GM19463 (cell line): ENCODE data around the gene WASHC2A.
"Not testable (repeated sequence)": the region's sequence is repeated elsewhere in the genome, so short reads cannot be mapped to it uniquely, and the experiment has no call there.

ENCODE experiments used
- ATAC-seq: cut with Tn5 transposase; IDR thresholded peaks from one replicate; pipeline ENCODE4 v1.9.1; 2021; ENCODE audit warnings: mild to moderate bottlenecking, moderate library complexity; ENCODE audit not compliant: unreplicated experiment

Gene WASHC2A

GRCh38 chr10:50067546-50068351 lies at the start of gene WASHC2A:
Gene WASHC2A (plus strand): TSS chr10:50067954. CDS start chr10:50068006, 52 bp downstream.
- peak; percentile 94 for ATAC-seq

GRCh38 chr10:50019279-50019678 lies 48.5 kb upstream of the WASHC2A start:
- not testable (repeated sequence) for ATAC-seq

- not testable (repeated sequence) for ATAC-seq
Measured at GRCh38 chr10:50020451-50021024, 47.2 kb upstream of the WASHC2A start.

- no peak for ATAC-seq
Measured at GRCh38 chr10:50021646-50022045, 46.1 kb upstream of the WASHC2A start.

- ATAC-seq: not testable (repeated sequence)
Measured at GRCh38 chr10:50024716-50025383, 42.9 kb upstream of the WASHC2A start.

GRCh38 chr10:50025627-50026026 lies 42.1 kb upstream of the WASHC2A start:
- ATAC-seq: no peak

- ATAC-seq: no peak
Measured at GRCh38 chr10:50027195-50027594, 40.6 kb upstream of the WASHC2A start.

GRCh38 chr10:50033481-50033880 lies 34.3 kb upstream of the WASHC2A start:
- no peak for ATAC-seq

GRCh38 chr10:50035337-50035736 lies 32.4 kb upstream of the WASHC2A start:
- ATAC-seq: not testable (repeated sequence)

- no peak for ATAC-seq
Measured at GRCh38 chr10:50044941-50045664, 22.7 kb upstream of the WASHC2A start.

GRCh38 chr10:50046457-50046856 lies 21.3 kb upstream of the WASHC2A start:
- not testable (repeated sequence) for ATAC-seq

- not testable (repeated sequence) for ATAC-seq
Measured at GRCh38 chr10:50047594-50047993, 20.2 kb upstream of the WASHC2A start.

GRCh38 chr10:50051995-50052660 lies 15.6 kb upstream of the WASHC2A start:
- peak; percentile 76 for ATAC-seq

- not testable (repeated sequence) for ATAC-seq
Measured at GRCh38 chr10:50052778-50053376, 14.9 kb upstream of the WASHC2A start.

GRCh38 chr10:50055494-50056292 lies 12.1 kb upstream of the WASHC2A start:
- ATAC-seq: not testable (repeated sequence)

- not testable (repeated sequence) for ATAC-seq
Measured at GRCh38 chr10:50056654-50057053, 11.1 kb upstream of the WASHC2A start.

GRCh38 chr10:50058727-50059126 lies 9.0 kb upstream of the WASHC2A start:
- ATAC-seq: not testable (repeated sequence)

GRCh38 chr10:50059946-50060345 lies 7.8 kb upstream of the WASHC2A start:
- not testable (repeated sequence) for ATAC-seq

GRCh38 chr10:50061548-50061947 lies 6.2 kb upstream of the WASHC2A start:
- ATAC-seq: not testable (repeated sequence)
